HEK293 (cell line): ENCODE data around the gene EDEM1.

Experiments
- CTCF ChIA-PET: fragments of 350-600 bp; formaldehyde crosslinking; extraction: SDS; loops from one replicate; lab custom pipeline; 2021; ENCODE audit warnings: antibody characterized with exemption; lab: Yijun Ruan, JAX
- POLR2A ChIA-PET: fragments of 300-600 bp; formaldehyde crosslinking; extraction: SDS; loops from one replicate; lab custom pipeline; 2020; ENCODE audit warnings: antibody characterized with exemption, inconsistent platforms; lab: Yijun Ruan, JAX
- H3K27ac ChIP-seq: fragments of 200-500 bp; sonication (Bioruptor generic); 2 replicates; pipeline ENCODE4 v1.5.1; 2014; ENCODE audit warnings: low read depth, low read length, control low read depth, inconsistent platforms; ENCODE audit errors: extremely low read depth
- H3K36me3 ChIP-seq, 2 experiments: fragments of 200-500 bp in 1 of 2; sonication (Bioruptor generic) in 1 of 2; 1 replicate in 1 of 2; 2 replicates in 1 of 2; pipeline ENCODE4 v1.5.1; 2014 to 2017; ENCODE audit warnings: inconsistent platforms in 2 of 2, low read length in 2 of 2; ENCODE audit not compliant: control insufficient read depth in 2 of 2, insufficient read depth in 1 of 2
- H3K4me1 ChIP-seq: fragments of 200-500 bp; sonication (Bioruptor generic); 2 replicates; pipeline ENCODE4 v1.5.1; 2014; ENCODE audit warnings: mild to moderate bottlenecking, low read length, inconsistent platforms; ENCODE audit not compliant: control insufficient read depth, insufficient read depth
- H3K4me3 ChIP-seq: 2 replicates; pipeline ENCODE4 v1.5.1; 2011; ENCODE audit warnings: low read depth, mild to moderate bottlenecking, control low read depth, low read length, moderate library complexity
- H3K9me3 ChIP-seq: fragments of 200-500 bp; sonication (Bioruptor generic); 2 replicates; pipeline ENCODE4 v1.5.1; 2014; ENCODE audit warnings: low read depth, low read length, inconsistent platforms; ENCODE audit not compliant: control insufficient read depth, insufficient read depth
- EGR2 ChIP-seq: fragments of 450-650 bp; formaldehyde crosslinking; IDR thresholded peaks from 2 replicates; pipeline ENCODE4 v1.5.1; 2016; ENCODE audit warnings: low read depth, missing biosample characterization, missing genetic modification characterization
- ELK4 ChIP-seq: IDR thresholded peaks from 2 replicates; pipeline ENCODE4 v1.6.1; 2011; ENCODE audit warnings: mild to moderate bottlenecking, low read depth, low read length, borderline replicate concordance
- TCF7L2 ChIP-seq: IDR thresholded peaks from 2 replicates; pipeline ENCODE4 v1.6.1; 2011; ENCODE audit warnings: low read depth, mild to moderate bottlenecking, inconsistent platforms, low read length, moderate library complexity, borderline replicate concordance
- ZNF19 ChIP-seq: fragments of 450-650 bp; formaldehyde crosslinking; IDR thresholded peaks from 2 replicates; pipeline ENCODE4; 2016; ENCODE audit warnings: missing biosample characterization, missing genetic modification characterization, low read depth
- ZNF223 ChIP-seq: fragments of 450-650 bp; formaldehyde crosslinking; IDR thresholded peaks from 2 replicates; pipeline ENCODE4 v1.5.1; 2016; ENCODE audit warnings: missing biosample characterization, missing genetic modification characterization
- ZNF266 ChIP-seq: fragments of 450-650 bp; formaldehyde crosslinking; IDR thresholded peaks from 2 replicates; pipeline ENCODE4 v1.5.1; 2016; ENCODE audit warnings: missing biosample characterization, missing genetic modification characterization, low read depth
- ZNF302 ChIP-seq: fragments of 450-650 bp; formaldehyde crosslinking; IDR thresholded peaks from 2 replicates; pipeline ENCODE4 v1.5.1; 2016; ENCODE audit warnings: missing biosample characterization, missing genetic modification characterization, low read depth
- ZNF324 ChIP-seq: fragments of 450-650 bp; formaldehyde crosslinking; IDR thresholded peaks from 2 replicates; pipeline ENCODE4 v1.5.1; 2016; ENCODE audit warnings: missing biosample characterization, missing genetic modification characterization
- ZNF416 ChIP-seq: fragments of 450-650 bp; formaldehyde crosslinking; IDR thresholded peaks from 2 replicates; pipeline ENCODE4 v1.5.1; 2016; ENCODE audit warnings: missing biosample characterization, missing genetic modification characterization
- ZNF521 ChIP-seq: fragments of 450-650 bp; formaldehyde crosslinking; IDR thresholded peaks from 2 replicates; pipeline ENCODE4 v1.5.1; 2017; ENCODE audit warnings: missing biosample characterization, mild to moderate bottlenecking, missing genetic modification characterization
- ZNF558 ChIP-seq: fragments of 450-650 bp; formaldehyde crosslinking; IDR thresholded peaks from 2 replicates; pipeline ENCODE4 v1.5.1; 2016; ENCODE audit warnings: missing biosample characterization, missing genetic modification characterization
- ZNF645 ChIP-seq: fragments of 450-650 bp; formaldehyde crosslinking; IDR thresholded peaks from 2 replicates; pipeline ENCODE4; 2016; ENCODE audit warnings: missing biosample characterization, missing genetic modification characterization
- ZNF654 ChIP-seq: fragments of 450-650 bp; formaldehyde crosslinking; IDR thresholded peaks from 2 replicates; pipeline ENCODE4 v1.5.1; 2016; ENCODE audit warnings: low read depth, missing biosample characterization, missing genetic modification characterization
- ZNF670 ChIP-seq: fragments of 450-650 bp; formaldehyde crosslinking; IDR thresholded peaks from 2 replicates; pipeline ENCODE4 v1.5.1; 2016; ENCODE audit warnings: missing biosample characterization, missing genetic modification characterization, low read depth
- ZNF768 ChIP-seq: fragments of 450-650 bp; formaldehyde crosslinking; IDR thresholded peaks from 2 replicates; pipeline ENCODE4 v1.5.1; 2018; ENCODE audit warnings: missing biosample characterization, mild to moderate bottlenecking, missing genetic modification characterization
- ZNF785 ChIP-seq: fragments of 450-650 bp; formaldehyde crosslinking; IDR thresholded peaks from 2 replicates; pipeline ENCODE4 v1.5.1; 2016; ENCODE audit warnings: missing biosample characterization, missing genetic modification characterization
- ZNF843 ChIP-seq: fragments of 450-650 bp; formaldehyde crosslinking; IDR thresholded peaks from 2 replicates; pipeline ENCODE4 v1.5.1; 2016; ENCODE audit warnings: missing biosample characterization, missing genetic modification characterization
- TF ChIP-seq, protein P1 (sequence below): fragments of 450-650 bp; formaldehyde crosslinking; IDR thresholded peaks from 2 replicates; pipeline ENCODE4 v1.5.1; 2017; ENCODE audit warnings: missing biosample characterization, mild to moderate bottlenecking, missing genetic modification characterization, moderate library complexity
- TF ChIP-seq, protein P2 (sequence below): fragments of 450-650 bp; formaldehyde crosslinking; conservative IDR thresholded peaks from 2 replicates; pipeline ENCODE4 v1.5.1; 2016; ENCODE audit warnings: low read depth, missing biosample characterization, missing genetic modification characterization

Gene EDEM1

DNA sequence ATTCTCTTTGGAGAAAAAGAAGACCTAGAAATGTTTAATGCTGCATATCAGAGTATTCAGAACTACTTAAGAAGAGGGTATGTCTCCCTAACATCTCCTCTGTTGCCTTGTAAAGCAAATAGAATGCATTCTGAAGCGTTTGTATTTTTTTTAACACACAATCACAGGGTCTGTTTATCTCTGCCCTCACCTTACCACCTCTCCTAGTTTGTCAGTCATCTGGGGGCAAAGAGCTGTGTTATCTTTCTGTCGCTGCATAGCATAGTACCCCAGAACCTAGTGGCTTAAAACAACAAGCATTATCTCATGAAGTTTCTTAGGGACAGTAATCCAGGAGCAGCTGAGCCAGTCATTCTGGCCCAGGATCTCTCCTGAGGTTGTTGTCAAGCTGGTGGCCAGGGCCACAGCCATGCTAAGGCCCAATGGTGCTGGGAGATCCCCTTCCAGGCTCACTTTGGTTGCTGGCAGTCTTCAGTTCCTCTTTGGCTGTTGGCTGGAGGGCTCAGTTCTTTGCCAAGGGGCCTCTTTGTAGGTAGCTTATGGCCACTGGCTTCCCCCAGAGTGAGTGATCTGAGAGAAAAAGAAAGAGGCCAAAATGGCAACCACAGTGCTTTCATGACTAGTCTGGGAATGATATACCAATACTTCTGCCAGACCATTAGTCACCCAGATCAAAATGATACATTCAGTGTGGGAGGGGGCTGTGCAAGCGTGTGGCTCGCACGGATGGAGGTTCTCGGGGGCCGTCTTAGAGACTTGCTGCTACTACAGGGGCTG lies 17.8 kb downstream of the EDEM1 start (continued):
- TF ChIP-seq ZNF785 (tag by site-specific recombination) (no peak), ZNF670 (no peak), ZNF19 (tag by site-specific recombination) (no peak), ZNF645 (tag by site-specific recombination) (no peak), ZNF324 (tag by site-specific recombination) (no peak), ZNF558 (no peak), ZNF266 (tag by site-specific recombination) (no peak)
- TF ChIP-seq, all 188 proteins: peak for 0

- Histone ChIP-seq H3K27ac (no peak overlapping the region), H3K4me3 (no peak overlapping the region), H3K4me1 (peaks cover 9% of the 10 kb centered on the region), H3K9me3 (no peaks in the 10 kb centered on the region), H3K36me3 (peaks cover 36 to 97% of the 10 kb centered on the region in 2 experiments)
- TF ChIP-seq EGR2 (tag by site-specific recombination), result peak; percentile 38; the same call in 1 of the 2 replicates
- no peak for TF ChIP-seq TCF7L2
- ChIA-PET POLR2A (no interaction called here), CTCF (no interaction called here)
Observed at GRCh38 chr3:5210926-5211325, 23.4 kb downstream of the EDEM1 start.

GRCh38 chr3:5212628-5213573 lies 25.4 kb downstream of the EDEM1 start:
- no peaks in the 10 kb centered on the region for H3K9me3 ChIP-seq
- H3K4me3 ChIP-seq, result no peak overlapping the region
- peaks cover 39 to 96% of the 10 kb centered on the region in 2 experiments for H3K36me3 ChIP-seq
- ChIA-PET POLR2A (no interaction called here), CTCF (interaction anchor here (1.3 kb wide), 1 partner anchor 20 kb away, joined by 3 read pairs; no protein-coding TSS in a partner anchor)
- no peak for TF ChIP-seq ZNF843
- TF ChIP-seq, protein P1, sequence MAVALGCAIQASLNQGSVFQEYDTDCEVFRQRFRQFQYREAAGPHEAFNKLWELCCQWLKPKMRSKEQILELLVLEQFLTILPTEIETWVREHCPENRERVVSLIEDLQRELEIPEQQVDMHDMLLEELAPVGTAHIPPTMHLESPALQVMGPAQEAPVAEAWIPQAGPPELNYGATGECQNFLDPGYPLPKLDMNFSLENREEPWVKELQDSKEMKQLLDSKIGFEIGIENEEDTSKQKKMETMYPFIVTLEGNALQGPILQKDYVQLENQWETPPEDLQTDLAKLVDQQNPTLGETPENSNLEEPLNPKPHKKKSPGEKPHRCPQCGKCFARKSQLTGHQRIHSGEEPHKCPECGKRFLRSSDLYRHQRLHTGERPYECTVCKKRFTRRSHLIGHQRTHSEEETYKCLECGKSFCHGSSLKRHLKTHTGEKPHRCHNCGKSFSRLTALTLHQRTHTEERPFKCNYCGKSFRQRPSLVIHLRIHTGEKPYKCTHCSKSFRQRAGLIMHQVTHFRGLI (tag by site-specific recombination), result peak; percentile 93
- H3K27ac ChIP-seq, result no peak overlapping the region
- peaks cover 9% of the 10 kb centered on the region for H3K4me1 ChIP-seq

DNA sequence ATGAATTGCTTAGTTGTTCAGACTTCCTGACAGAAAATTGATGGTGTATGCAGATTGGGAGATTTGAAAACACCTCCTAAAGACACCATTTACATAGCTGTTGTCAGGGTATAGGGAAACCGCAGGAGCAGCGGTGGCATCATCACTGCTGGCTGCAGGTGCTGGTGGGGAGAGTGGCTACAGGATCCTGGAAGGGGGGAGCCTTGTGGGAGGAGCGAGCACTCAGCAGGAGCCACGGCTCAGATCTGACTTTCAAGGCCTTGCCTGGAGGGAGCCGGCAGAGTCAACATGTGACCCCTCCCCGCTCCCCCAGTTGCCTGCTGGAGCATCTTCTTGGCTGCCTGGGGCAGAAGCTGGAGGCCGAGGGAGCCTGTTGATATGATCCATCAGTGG lies 26.1 kb downstream of the EDEM1 start:
- CTCF ChIA-PET, result no interaction called here
- POLR2A ChIA-PET, result no interaction called here
- peaks cover 33 to 96% of the 10 kb centered on the region in 2 experiments for H3K36me3 ChIP-seq
- no peak overlapping the region for H3K4me3 ChIP-seq
- no peak overlapping the region for H3K27ac ChIP-seq
- peaks cover 9% of the 10 kb centered on the region for H3K4me1 ChIP-seq
- no peaks in the 10 kb centered on the region for H3K9me3 ChIP-seq
- TF ChIP-seq ELK4 (no peak), ZNF654 (tag by site-specific recombination) (no peak), ZNF223 (no peak), ZNF416 (tag by site-specific recombination) (no peak), ZNF768 (tag by site-specific recombination) (no peak), ZNF302 (tag by site-specific recombination) (no peak), ZNF521 (tag by site-specific recombination) (no peak)
- TF ChIP-seq, protein P2, sequence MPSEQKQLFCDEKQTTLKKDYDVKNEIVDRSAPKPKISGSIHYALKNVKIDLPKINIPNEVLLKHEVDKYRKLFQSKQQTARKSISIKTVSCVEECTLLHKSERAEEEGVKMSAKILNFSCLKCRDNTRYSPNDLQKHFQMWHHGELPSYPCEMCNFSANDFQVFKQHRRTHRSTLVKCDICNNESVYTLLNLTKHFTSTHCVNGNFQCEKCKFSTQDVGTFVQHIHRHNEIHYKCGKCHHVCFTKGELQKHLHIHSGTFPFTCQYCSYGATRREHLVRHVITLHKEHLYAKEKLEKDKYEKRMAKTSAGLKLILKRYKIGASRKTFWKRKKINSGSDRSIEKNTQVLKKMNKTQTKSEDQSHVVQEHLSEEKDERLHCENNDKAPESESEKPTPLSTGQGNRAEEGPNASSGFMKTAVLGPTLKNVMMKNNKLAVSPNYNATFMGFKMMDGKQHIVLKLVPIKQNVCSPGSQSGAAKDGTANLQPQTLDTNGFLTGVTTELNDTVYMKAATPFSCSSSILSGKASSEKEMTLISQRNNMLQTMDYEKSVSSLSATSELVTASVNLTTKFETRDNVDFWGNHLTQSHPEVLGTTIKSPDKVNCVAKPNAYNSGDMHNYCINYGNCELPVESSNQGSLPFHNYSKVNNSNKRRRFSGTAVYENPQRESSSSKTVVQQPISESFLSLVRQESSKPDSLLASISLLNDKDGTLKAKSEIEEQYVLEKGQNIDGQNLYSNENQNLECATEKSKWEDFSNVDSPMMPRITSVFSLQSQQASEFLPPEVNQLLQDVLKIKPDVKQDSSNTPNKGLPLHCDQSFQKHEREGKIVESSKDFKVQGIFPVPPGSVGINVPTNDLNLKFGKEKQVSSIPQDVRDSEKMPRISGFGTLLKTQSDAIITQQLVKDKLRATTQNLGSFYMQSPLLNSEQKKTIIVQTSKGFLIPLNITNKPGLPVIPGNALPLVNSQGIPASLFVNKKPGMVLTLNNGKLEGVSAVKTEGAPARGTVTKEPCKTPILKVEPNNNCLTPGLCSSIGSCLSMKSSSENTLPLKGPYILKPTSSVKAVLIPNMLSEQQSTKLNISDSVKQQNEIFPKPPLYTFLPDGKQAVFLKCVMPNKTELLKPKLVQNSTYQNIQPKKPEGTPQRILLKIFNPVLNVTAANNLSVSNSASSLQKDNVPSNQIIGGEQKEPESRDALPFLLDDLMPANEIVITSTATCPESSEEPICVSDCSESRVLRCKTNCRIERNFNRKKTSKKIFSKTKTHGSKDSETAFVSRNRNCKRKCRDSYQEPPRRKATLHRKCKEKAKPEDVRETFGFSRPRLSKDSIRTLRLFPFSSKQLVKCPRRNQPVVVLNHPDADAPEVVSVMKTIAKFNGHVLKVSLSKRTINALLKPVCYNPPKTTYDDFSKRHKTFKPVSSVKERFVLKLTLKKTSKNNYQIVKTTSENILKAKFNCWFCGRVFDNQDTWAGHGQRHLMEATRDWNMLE (tag by site-specific recombination), result no peak
